ENCODE data around the gene SPINK7. TPM values are rescaled to one million over a fixed set of nuclear protein-coding genes. Genes with fewer than 3 reads are reported as not detected.
A peak's percentile ranks its signal among the peaks of the same experiment; 100 is the strongest.
"Not testable (repeated sequence)": the region's sequence is repeated elsewhere in the genome, so short reads cannot be mapped to it uniquely, and the experiment has no call there.

Gene SPINK7
- total RNA-seq (ENCODE audit: insufficient read depth, low replicate concordance) = not detected

GRCh38 chr5:148312153-148312552, at the start of gene SPINK7:
Gene SPINK7, plus strand, starts transcription at chr5:148312423. Its CDS starts 61 bp downstream, at chr5:148312484.
- no peak for DNase-seq (ENCODE audit: low spot score)

DNA sequence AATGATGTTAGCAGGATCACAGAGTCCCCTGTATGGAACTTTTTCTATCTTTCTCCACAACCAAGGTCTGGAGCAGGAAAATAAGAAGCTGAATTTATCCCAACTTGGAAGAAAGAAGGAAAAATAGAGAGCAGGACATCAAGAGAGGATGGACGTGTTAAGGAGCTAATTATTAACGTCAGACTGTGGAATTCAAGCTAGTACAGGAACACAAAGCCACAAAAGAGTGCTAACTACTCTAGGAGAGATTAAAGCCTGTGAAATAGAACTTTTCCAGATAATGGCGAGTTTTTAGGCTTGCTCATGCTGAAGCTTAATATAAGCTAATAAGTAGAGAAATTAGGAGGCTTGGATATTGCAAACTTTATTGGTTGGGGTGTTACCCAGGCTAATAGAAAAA, 44.3 kb upstream of the SPINK7 start:
- DNase-seq (ENCODE audit: low spot score) = no peak

GRCh38 chr5:148268566-148268965, 43.7 kb upstream of the SPINK7 start, which contains the start of gene SPINK13:
Gene SPINK13, plus strand, starts transcription at chr5:148268794. Its CDS starts 1,279 bp downstream, at chr5:148270073.
- DNase-seq (ENCODE audit: low spot score) = no peak

- DNase-seq (ENCODE audit: low spot score) = not testable (repeated sequence)
Measured at GRCh38 chr5:148275129-148275528, 37.1 kb upstream of the SPINK7 start.

GRCh38 chr5:148280893-148281292, 31.3 kb upstream of the SPINK7 start:
- not testable (repeated sequence) for DNase-seq (ENCODE audit: low spot score)

DNA sequence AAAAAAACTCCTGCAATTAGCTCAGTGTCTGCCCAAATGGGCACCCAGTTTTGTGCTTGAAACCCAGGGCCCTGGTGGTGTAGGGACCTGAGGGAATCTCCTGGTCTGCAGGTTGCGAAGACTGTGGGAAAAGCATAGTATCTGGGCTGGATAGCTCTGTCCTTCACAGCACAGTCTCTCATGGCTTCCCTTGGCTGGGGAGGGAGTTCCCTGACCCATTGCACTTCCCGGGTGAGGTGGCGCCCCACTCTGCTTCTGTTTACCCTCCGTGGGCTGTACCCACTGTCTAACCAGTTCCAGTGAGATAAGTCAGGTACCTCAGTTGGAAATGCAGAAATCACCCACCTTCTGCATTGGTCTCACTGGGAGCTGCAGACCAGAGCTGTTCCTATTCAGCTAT, 30.9 kb upstream of the SPINK7 start:
- not testable (repeated sequence) for DNase-seq (ENCODE audit: low spot score)

DNA sequence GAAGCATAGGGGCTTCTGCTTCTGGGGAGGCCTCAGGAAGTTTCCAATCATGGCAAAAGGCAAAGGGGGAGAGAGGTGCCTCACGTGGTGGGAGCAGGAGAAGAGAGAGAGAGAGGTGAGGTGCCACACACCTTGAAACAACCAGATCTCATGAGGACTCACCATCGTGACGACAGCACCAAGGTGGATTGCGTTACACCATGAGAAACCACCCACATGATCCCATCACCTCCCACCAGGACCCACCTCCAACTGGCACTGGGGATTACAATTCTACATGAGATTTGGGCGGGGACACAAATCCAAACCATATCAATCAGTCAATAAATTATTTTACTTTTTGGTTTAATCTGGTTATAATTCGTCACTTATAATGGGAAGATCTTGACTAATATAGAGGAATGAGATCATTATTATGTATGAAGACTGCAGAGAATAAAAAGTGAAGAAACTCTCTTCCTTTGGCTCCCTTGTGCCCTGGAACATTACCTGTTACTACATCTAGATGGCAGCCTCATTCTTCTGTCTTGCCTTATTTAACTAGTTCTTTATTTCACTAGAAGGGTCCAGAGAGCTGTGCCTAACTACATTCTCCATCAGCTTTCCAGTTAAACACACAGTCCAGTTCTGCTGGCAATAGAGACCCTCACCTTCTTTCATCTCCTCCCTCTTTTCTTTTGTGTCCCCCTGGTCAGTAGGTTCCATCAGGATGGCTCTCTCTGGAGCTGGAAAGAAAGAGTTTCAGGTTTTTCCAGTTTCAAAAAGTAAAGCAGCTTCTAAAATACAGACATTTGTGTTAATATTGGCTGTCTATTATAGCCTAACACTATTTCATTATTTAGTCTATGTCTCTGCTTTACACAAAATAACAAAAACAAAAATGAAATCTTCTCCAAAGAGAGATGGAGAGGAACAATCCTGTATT, 21.7 kb upstream of the SPINK7 start:
- peak; percentile 2 for DNase-seq (ENCODE audit: low spot score)

DNA sequence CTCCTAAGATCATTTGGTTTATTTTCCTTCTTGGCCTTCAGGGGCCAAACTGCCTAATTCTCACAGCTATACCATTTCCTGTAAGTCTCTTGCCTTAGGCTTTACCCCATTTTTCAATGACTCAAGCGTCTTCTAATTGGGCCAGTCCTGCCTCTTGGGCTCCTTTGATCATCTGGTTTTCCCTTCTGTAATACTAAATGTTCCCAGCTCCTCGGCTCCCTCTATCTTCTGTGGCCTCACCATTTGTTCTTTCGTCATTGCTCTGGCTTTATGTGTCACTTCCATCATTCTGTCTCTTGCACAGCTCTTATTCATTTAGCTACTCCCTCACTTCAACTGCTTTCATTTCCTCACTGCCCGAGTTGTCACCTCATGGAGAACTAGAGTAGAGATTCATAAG, 14.5 kb upstream of the SPINK7 start:
- DNase-seq (ENCODE audit: low spot score) = no peak

DNA sequence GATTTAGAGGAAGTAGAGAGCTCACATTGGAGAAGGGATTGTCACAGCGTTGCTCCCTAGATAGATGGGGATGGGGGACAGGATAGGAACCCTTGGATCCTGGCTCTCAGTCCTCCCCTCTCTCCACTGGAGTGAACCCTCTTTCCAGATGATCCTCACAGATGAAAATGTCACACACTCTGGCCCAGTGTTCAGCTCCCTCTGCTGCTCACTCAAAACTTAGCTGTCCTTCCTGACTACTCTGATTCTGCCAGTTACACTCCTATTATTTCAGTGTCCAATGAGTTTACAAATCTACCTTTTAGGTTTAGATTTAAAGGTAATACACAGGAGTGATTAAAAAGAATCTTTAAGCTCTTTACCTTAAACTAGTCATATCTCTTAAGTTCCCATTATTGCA, 5.8 kb upstream of the SPINK7 start:
- DNase-seq (ENCODE audit: low spot score) = no peak

GRCh38 chr5:148309019-148309418, 3.2 kb upstream of the SPINK7 start:
- DNase-seq (ENCODE audit: low spot score) = no peak

GRCh38 chr5:148309746-148310145, 2.5 kb upstream of the SPINK7 start:
- no peak for DNase-seq (ENCODE audit: low spot score)

DNA sequence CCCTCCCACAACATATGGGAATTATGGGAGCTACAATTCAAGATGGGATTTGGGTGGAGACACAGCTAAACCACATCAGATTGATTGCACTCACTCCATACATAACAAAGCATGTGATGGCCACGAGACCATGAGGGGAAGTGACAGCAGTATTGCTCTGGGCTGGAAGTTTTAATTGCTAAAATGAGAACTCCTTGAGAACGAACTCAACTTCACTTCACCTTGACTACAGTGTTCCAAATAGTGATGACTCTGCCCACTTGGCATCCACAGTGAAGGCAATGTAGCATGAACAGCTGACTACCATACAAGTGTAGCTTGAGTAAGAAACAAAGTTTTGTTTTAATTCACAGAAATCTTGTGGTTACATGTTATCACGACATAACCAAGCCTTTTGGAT, 739 bp upstream of the SPINK7 start:
- DNase-seq (ENCODE audit: low spot score) = no peak

- no peak for DNase-seq (ENCODE audit: low spot score)
Measured at GRCh38 chr5:148314187-148314586, 2.0 kb downstream of the SPINK7 start.

DNA sequence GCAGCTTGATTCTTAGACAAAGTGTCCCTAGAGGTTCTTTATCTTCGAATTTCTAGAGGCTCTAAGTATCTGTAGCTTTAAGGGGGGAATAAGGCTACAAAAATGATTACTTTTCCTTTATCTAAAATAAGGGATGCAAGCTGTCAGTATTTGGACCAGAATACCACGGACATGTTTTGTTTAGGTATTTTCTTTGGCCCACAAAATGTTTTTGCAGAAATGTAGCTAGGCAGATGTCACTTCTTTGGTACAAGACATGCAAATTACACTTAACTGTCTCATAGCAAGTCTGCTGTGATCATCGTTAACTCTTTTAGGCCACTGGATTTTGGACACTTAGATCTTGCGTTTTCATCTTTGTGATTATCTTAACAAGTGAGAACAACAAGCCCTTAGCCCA, 2.5 kb downstream of the SPINK7 start:
- no peak for DNase-seq (ENCODE audit: low spot score)

- not testable (repeated sequence) for DNase-seq (ENCODE audit: low spot score)
Measured at GRCh38 chr5:148320011-148320963, 8.1 kb downstream of the SPINK7 start.

DNA sequence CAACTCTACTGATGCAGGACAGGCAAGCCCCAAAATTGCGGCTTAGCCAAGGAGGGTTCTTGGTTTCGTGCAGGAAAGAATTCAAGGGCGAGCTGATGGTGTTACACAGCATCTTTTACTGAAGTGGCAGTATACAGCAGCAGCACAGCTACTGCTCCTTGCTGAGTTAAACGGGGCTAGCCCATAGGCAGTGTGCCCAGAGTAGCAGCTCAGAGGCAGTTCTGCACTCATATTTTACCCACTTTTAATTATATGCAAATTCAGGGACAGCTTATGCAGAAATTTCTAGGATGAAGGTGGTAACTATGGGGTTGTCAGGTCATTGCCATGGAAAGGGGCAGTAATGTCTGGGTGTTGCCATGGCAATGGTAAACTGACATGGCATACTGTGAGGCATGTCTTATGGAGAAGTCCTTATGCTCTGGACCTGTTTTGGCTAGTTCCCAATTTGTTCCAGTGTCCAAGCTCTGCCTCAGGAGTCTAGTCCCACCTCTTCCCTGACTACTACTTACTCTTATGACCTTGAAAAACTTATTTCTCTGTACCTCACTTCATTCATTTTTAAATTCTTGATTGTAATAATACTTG, 21.1 kb downstream of the SPINK7 start:
- no peak for DNase-seq (ENCODE audit: low spot score)

DNA sequence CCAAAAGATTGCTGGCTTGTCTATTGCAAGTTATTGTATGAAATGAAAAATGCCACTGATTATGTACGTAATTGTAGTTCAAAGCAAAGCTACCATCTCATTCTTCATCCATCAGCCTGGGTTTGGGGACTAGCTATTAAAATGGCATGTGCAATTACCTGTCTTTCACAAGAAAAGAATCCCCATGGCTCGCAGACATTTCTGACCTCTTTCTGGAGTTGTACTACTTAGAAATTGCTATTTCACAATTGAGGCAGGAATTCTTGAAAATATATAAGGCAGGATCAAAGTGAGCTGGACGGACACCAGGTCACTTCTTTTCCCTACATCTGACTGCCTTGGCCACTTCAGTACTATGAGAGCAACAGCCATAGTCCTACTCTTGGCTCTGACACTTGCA, 23.0 kb downstream of the SPINK7 start, which contains the start of gene SPINK9:
Gene SPINK9 (plus strand): TSS at position 301 of the 400 bp plus-strand sequence. CDS start 55 bp downstream, at position 356.
- no peak for DNase-seq (ENCODE audit: low spot score)

DNA sequence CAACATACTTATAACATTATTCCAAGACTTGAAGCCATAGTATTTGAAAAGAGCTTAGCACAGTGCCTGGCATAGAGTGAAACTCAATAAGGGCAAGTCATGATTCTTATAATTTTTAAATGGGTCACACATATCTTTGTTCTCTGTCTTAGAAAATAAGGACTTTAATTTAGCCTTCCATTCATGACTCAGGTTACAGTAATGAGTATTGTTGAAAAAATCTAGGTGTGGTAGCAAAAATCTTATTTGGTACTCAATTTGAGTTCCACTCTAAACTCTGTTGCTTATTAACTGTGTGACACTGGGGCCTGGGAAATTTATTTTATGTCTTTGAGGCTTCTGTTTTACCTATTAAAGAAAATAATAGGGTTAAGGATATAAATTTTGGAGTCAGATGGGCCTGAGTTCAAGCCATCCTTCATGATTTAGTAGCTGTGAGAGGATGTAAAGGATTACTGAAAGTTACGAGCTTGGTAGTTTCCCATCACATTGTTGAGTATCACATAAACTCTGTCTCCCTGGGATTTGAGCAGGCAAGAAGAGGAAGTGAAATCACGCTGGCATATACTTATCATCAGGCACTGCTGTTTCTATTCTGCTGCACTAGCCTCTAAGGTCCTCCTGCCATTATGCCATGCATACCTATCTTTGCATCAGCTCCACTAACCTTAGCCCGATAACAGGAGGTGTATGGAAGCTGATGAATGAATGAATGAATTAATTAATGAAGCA, 24.6 kb downstream of the SPINK7 start:
- no peak for DNase-seq (ENCODE audit: low spot score)

GRCh38 chr5:148342371-148343045, 30.3 kb downstream of the SPINK7 start:
- DNase-seq (ENCODE audit: low spot score) = no peak

DNA sequence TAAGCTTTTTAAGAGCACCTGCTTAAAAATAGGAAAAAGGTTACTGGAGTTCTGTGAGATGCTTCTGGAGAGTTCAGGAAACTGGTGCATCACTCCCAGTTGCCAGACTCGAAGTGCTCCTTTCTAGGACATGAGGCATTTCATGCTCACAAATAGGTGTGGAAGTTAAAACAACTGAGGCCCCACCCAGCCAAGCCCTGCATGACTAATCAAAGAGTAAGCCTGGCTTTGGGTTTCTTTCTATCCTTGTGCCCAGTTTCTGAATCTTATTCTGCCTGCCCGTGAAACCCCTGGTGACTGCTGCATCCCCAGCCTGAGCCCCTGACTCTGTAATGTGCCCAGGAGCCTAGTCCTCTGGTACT, 30.8 kb downstream of the SPINK7 start:
- no peak for DNase-seq (ENCODE audit: low spot score)
